ENCODE data around the gene TNIK.

DNA sequence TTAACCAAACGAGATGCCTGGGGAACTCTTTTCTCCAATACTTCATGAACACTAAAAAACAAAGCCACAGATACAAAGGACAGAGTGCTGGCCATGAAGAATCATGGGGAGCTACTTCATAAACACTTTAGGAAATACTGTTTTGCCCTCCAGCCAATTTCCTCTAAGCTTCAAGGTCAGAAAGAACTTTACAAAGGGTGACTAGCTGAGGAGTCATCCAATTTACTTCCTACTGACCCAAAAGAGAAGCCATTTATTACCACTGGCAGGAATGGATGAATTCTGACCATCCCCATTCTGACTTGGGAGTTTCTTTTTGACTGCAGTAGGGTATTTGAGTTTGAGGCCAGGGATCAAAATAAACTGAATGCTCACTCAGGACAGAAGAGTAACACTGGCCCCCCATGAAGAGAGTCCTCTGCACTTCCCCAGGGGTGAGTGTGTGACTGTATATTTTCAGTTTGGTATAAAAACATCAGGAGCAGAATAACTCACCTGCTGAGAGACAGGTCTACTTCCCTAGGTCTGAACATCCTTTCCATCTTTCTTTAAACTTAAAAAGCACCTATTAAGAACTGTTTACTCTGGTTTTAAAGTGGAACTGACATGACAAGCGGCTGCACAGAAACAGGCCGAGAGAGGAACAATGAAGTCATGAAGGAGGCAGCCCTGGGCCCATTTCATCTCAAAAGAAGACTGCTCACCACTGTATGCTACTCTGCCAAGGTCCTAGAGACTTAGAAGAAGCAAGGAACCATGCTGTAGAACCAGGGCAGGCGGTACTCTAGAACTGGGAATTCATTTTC, 203.6 kb downstream of the TNIK start:
- TF ChIP-seq, protein P1, sequence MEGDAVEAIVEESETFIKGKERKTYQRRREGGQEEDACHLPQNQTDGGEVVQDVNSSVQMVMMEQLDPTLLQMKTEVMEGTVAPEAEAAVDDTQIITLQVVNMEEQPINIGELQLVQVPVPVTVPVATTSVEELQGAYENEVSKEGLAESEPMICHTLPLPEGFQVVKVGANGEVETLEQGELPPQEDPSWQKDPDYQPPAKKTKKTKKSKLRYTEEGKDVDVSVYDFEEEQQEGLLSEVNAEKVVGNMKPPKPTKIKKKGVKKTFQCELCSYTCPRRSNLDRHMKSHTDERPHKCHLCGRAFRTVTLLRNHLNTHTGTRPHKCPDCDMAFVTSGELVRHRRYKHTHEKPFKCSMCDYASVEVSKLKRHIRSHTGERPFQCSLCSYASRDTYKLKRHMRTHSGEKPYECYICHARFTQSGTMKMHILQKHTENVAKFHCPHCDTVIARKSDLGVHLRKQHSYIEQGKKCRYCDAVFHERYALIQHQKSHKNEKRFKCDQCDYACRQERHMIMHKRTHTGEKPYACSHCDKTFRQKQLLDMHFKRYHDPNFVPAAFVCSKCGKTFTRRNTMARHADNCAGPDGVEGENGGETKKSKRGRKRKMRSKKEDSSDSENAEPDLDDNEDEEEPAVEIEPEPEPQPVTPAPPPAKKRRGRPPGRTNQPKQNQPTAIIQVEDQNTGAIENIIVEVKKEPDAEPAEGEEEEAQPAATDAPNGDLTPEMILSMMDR (conservative IDR thresholded peaks at IDR 0.05; ENCODE audit: low read depth, low read length) = no peak
- no peak for TF ChIP-seq EZH2 (IDR thresholded peaks at IDR 0.05; ENCODE audit: borderline replicate concordance, low read depth, low read length, poor library complexity, severe bottlenecking)

All from A673 (cell line).